NCI-H2107 treated with DMSO at 0.1 percent for 48 hours (cell line): ENCODE data around the gene TMEM245.

Source experiments
- DNase-seq: peaks from one replicate; lab custom pipeline; 2025; ENCODE audit not compliant: unreplicated experiment; lab: John Stamatoyannopoulos, UW

Gene TMEM245

GRCh38 chr9:109119439-109120203 is at the start of gene TMEM245:
TSS of gene TMEM245 (minus strand) at chr9:109119947. CDS start at chr9:109119913, 34 bp downstream.
- peak; percentile 93 for DNase-seq

GRCh38 chr9:109168170-109168569 is 48.4 kb upstream of the TMEM245 start:
- no peak for DNase-seq

DNA sequence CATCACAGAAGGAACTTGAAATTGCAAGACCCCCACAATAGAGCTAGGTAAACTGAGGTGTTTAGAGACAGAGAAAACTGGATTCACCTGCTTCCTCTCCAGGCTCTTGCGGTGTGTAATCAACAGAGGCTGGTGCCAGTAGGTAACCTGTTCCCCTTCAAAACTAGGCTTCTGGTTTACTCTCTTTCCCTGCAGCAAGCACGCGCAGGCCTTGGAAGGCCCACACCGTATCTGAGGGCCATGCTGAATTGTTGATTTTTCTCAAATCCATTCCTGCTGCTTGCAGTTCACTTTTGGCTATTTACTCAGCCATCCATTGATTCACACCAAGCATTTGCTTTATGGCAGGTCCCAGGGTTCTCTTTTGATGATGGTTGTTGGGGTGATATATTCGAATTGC is 48.0 kb upstream of the TMEM245 start:
- no peak for DNase-seq

DNA sequence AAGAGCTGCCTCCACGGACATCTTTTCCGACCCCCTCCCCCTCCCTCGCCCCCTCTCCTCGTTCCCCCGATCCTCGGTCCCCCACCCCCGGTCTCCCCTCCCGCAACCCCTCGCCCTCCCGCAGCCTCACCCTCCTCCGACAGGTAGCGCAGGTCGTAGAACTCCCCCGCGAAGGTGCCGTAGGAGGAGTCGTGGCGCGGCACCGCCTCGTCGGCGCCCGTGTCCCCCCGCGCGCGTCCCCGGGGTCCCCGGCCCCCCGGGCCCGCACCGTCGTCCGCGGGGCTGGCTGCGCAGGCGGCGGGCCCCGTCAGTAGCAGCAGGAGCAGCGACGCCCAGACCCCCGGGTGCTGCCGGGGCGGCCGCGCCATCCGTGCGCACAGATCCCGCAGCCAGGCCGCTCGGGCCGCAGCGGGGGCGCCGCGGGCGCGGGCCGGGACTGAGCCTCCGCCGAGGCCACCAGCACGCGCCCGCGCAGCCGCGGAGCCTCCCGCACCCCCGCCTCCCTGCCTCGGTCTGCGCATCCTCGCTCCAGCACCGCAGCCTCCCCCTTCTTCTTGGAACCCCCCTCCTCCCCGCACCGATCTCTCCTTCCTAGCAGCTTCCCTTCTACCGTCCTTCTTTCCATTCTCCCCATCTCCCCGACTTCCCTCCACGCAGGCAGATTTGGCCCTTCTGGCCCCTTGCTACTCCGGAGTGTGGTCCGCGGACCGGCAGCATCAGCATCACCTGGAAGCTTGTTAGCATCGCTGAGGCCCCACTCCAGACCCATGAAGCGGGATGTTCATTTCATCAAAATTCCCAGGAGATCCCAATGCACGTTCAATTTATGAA is 47.2 kb upstream of the TMEM245 start, which contains the start of gene FRRS1L:
FRRS1L (minus strand) TSS at position 479 of the 831 bp plus-strand sequence; CDS start at position 368, 111 bp downstream.
- DNase-seq: no peak

GRCh38 chr9:109166171-109166770 is 46.5 kb upstream of the TMEM245 start:
- DNase-seq: no peak

DNA sequence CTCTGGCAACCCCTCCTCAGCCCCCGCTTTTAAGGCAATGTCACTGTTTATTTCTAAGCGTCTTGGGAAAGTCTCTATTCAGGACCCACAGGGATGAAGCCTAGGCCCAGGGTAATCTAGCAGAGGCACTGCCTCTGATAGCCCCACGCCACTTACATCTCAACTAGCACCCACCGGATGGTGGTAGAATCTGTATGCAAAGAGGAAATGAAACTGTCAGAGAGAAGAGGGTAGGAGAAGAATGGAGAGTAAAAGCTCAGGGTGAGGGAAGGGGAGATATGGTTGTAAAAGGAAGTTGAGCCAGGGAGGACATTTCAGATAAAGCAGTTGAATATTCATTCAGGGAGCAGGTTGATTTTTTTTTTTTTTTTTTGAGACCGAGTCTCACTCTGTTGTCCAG is 44.3 kb upstream of the TMEM245 start:
- no peak for DNase-seq

GRCh38 chr9:109163194-109163593 is 43.4 kb upstream of the TMEM245 start:
- no peak for DNase-seq

DNA sequence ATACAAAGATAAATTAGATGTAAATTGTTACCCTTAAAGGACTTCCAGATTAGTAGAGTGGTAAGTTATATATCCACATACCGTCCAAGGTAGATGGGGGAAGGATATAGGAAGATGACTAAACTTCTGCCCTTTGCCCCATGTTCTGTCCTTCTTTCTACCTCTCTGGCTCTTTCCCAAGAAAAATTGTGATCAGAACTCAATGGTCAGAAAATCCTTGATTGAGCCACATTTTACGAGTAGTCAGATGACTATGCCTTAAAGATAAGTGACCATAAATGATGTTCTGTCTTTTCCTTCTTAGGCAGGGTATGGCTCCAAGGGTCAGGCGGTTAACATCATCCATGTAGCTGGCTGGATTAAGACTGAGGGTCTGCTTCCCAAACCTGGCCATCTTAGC is 42.9 kb upstream of the TMEM245 start:
- no peak for DNase-seq

GRCh38 chr9:109161471-109161870 is 41.7 kb upstream of the TMEM245 start:
- DNase-seq: no peak

DNA sequence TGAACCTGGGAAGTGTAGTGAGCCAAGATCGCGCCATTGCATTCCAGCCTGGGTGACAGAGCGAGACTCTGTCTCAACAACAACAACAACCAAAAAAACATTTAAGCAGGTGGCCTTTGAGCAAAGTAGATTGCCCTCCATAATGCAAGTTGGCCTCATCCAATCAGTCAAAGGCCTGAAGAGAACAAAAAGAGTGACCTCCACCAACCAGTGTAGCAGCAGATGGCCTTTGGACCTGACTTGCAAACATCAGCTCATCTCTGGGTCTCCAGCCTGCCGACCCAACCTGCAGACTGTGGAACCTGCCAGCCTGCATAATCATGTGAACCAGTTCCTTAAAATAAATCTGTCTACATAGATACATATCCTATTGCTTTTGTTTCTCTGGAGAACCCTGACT is 39.8 kb upstream of the TMEM245 start:
- DNase-seq: no peak

- no peak for DNase-seq
Measured at GRCh38 chr9:109158651-109159050, 38.9 kb upstream of the TMEM245 start.

- no peak for DNase-seq
Measured at GRCh38 chr9:109156708-109157107, 37.0 kb upstream of the TMEM245 start.

- DNase-seq: no peak
Measured at GRCh38 chr9:109150925-109151545, 31.3 kb upstream of the TMEM245 start.

DNA sequence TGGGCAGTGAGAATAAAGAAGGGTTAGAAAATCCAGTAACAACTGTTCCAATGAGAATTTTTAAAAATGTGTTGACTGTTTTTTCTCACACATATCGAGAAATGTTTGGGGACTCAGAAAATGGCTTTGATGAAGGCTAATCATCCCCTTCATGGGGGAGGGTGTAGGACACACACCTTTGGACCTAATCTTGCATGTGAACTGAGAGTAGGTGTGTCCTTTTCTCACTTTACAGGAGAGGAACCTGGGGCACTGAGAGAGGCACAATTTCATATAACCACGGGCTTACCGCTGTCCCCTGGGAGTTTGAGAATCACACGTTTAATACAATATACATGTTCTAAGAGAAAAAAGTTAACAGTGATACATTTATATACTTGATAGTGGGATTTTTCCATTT is 30.0 kb upstream of the TMEM245 start:
- DNase-seq: no peak

GRCh38 chr9:109149089-109149488 is 29.3 kb upstream of the TMEM245 start:
- DNase-seq: no peak

DNA sequence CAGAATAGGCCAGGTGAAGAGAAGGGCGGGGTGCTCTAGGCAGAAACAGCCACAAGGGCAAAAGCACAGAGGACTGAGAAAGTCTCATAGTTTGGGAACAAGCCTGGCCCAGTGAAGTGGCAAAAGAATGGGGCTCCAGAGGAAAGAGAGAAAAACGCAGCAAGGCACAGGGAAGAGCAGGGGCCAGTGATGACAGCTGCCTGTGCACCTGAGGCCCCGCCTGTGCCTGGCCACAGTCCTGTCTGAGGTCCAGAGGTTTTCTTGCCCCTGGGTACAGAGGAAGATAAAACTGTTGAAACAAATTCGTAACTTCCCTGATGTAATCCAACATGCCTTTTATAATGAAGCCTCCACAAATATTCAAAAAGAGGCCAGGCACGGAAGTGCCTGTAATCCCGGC is 25.3 kb upstream of the TMEM245 start:
- DNase-seq: no peak

- DNase-seq: no peak
Measured at GRCh38 chr9:109143881-109144562, 24.3 kb upstream of the TMEM245 start.

DNA sequence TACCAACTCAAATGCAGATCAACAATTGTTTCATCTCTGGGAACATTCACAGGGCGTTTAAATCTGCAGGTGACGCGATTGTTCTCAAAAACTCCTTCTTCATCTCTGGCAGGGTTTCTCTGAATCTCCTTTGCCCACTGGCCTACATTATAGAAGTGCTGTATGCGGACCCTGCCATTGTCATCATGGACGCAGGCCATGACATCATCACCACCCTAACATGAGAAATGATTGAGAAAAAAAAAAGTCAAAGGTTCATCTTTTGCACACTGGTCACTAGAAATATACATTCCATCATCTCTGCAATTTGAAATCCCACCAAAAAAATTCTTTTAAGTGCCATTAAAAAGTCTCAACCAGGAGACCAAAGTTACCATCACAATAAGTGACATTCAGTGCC is 21.6 kb upstream of the TMEM245 start:
- DNase-seq: no peak

DNA sequence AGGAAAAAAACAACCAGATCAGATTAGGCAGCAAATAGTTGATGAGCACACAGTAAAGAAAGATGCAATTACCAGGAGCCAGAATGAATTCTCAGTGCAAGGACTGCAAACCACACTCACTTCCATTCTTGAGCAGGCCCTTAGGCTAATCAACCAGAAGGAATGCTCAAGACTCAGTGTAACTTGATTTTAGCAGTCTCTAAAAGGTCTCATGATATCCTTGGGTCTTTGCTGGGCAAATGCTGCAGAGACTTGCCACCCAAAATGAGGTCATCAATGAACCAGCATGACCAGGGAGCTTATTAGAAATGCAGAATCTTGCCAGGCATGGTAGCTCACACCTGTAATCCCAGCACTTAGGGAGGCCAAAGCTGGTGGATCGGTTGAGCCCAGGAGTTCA is 20.1 kb upstream of the TMEM245 start:
- no peak for DNase-seq

- no peak for DNase-seq
Measured at GRCh38 chr9:109138421-109138820, 18.7 kb upstream of the TMEM245 start.

DNA sequence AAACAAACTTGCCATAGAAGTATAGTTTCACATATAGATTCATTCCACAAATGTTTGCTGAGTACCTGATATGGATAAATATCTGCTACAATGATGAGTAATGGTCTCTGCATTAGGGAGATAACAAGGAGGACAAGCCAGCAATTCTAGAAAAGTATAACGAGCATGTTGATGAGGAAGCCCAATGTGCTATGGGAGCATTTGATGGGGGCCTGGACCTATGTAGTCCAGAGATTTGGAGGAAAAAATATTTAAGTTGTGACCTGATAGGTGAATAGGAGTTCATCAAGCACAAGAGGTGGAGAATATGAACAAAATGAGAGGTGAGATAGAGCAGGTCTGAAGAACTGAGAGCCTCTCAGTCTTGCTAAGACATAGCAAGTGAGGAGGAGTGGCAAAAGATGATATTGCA is 14.4 kb upstream of the TMEM245 start:
- DNase-seq: no peak
